Measurements from ENCODE around the gene SH3RF3.

The SH3RF3 gene

GRCh38 chr2:109437325-109438090, 308.5 kb downstream of the SH3RF3 start:
- DNase-seq (ENCODE audit: low read depth) = no peak

GRCh38 chr2:109438146-109438545, 309.1 kb downstream of the SH3RF3 start:
- no peak for DNase-seq (ENCODE audit: low read depth)

DNA sequence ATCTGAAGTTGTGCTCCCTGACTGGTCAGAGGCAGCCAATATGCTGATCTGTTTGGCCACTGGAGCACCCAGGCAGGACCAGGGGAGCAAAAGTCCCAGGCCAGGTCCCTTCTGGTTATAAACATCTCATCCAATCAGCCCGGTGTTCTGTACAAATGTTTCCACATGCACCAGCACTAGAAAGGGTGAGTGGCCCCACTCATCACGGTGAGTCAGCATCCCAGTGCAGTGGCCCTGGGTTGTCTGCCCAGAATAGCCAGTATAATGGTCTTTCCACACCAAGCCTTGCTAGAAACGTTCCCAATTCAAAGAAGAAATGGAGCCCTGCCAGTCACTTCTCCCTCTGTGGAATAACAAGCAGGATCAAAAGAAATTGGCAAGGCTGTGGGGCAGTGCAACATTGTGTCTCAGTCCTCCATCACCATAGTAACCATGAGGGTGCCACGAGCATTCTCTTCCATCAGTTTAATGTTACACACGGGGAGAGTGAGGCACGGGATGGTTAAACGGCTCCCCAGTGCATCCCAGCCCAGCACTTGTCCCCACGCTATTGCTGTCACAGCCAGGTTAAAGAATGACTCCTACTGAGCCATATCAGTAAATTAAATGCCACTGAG, 309.9 kb downstream of the SH3RF3 start:
- DNase-seq (ENCODE audit: low read depth) = no peak

- no peak for DNase-seq (ENCODE audit: low read depth)
Measured at GRCh38 chr2:109439390-109439786, 310.4 kb downstream of the SH3RF3 start.

DNA sequence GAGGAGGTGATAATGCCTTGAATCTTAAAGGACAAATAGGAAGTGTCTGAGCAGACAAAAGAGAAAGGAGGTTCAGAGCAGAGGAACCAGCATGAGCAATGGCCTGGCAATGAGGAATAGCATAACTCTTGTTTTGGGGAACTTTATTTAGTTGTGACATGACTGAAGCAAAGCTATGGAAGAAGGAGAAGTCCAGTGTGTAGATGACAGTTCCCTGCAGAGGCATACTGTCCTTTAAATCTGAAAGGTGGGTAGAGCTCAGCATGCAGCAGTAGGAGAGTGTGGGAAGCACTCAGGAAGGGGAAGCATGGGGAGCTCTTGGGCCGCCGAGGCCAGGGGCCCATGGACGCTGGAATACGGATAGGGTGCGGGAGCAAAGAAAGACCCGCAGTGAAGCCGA, 311.0 kb downstream of the SH3RF3 start:
- no peak for DNase-seq (ENCODE audit: low read depth)

- no peak for DNase-seq (ENCODE audit: low read depth)
Measured at GRCh38 chr2:109440499-109441156, 311.6 kb downstream of the SH3RF3 start.

DNA sequence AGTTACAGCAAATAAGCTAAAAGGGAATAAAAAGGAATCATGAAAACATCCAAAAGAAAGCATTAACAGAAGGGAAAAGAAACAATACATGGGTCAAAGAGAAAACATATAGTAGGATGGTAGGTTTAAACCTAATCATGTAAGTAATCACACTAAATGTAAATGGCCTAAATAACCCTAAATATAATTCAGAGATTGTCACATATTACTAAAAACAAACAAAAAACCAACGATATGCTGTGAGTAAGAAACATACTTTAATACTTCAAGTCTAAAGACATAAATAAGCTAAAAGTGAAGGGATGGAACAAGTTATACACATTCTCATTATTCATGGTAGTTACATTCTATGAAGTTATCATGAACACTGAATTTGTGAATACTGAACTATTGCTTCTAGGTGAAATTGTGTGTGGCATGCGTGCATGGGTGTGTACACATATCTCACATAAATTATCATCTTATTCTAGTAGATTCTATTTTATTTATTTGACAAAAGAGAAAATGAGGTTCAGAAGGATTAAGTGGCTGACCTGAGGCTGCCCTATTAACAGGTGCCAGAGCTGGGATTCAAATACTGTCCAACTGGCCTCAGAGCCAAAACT, 313.8 kb downstream of the SH3RF3 start:
- no peak for DNase-seq (ENCODE audit: low read depth)

DNA sequence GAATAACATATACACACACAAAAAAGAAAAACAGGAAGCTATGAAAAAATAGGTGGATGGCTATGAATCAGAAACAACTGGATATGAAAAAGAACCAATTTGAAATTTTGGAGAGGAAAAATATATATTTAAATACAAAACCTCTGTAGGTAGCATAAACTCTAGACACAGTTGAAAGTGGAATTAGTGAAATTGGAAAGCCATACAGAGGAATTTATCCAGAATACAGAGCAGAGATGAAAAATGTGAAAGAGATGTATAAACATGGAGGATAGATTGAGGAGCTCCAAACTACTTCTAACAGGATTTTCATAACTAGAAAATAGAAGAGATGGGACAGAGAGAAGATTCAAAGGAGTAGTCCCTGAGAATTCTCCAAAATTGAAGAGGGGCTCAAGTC, 315.9 kb downstream of the SH3RF3 start:
- DNase-seq (ENCODE audit: low read depth) = no peak

DNA sequence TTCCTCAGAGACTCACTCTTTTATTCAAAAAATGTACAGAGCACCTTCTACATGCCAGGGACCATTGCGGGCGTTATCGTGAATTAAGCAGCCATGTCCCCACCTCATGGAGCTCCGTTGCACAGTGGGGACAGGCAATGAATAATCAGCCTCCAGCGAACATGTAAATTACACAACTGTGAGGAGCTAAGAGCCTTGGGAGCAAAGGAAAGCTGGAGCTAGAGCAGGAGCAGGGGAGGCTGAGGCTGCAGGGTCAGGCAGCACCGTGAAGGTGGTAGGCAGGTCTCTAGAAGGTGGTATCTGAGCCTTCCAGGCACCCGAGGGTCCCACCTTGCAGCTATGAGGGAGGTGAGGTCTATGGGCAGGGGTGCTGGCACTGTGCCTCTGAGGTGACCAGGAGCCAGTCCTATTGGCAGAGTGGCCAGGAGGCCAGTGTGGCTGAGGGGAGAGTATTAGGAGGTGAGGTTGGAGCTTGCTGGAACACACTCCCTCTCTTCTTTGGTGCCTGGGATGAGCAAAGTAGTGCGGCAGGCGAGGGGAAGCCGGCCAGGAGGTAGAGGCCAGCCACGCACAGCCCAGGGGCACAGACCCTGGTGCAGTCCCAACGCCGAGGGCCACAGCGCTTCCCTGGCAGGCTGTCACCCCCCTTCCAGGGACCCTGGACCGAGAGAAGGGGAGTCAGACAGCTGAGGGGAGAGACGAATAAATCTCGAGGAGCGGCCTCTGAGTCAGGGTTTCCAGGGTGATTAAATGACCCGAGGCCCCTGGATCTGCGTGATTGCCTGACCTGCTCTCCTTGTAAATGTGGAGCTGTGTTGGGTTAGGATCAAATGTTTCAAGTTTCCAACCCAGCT, 317.5 kb downstream of the SH3RF3 start:
- no peak for DNase-seq (ENCODE audit: low read depth)

DNA sequence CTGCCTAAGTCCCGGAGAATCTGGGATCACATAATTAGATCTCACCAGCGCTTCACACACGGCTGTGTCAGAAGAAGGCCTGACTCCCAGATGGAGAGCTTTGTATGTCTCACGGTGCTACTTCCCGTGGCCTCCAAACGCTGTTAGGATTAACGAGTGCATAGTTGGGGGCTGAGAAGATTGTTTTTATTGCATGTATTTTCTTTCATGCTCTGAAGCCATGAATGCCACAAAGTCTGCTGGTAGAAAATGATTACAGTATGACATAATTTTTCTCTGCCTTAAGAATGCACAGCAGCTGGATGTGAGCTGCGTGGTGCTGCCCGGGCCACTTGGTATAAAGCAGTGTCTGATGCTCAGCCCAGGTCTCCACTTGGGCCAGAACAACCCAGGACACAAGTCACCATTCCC, 318.3 kb downstream of the SH3RF3 start:
- no peak for DNase-seq (ENCODE audit: low read depth)

DNA sequence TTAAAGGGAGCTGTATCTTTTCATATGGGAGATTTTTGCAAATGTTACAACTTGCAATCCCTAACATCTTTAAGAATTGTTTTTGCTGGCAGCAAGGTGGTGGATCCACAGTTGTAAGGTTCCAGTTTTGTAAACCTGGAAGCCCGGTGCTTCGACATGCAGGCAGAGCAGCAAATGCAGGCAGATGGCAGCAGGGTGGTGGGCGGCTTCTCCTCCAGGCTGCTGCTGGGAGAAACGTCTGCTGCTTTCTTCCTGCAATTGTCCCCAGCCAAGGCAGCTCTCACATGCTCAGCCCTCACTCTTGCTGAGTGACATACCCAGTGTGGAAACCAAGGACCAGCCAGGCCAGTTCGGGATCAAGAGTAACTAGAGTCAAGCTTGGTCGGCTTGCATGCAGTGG, 318.8 kb downstream of the SH3RF3 start:
- no peak for DNase-seq (ENCODE audit: low read depth)

DNA sequence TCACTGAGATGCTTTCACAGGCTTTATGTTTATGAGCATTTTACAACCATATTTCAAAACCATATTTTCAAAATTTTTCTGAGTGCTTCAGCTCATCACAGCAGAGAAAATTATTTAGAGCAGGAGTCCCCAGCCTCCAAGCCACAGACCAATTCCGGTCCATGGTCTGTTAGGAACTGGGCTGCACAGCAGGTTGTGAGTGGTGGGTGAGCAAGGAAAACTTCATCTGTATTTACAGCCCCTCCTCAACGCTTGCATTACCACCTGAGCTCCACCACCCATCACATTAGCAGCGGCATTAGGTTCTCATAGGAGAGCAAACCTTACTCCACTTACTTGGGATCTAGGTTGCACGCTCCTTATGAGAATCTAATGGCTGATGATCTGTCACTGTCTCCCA, 319.2 kb downstream of the SH3RF3 start:
- no peak for DNase-seq (ENCODE audit: low read depth)

GRCh38 chr2:109448946-109449788, 320.2 kb downstream of the SH3RF3 start:
- no peak for DNase-seq (ENCODE audit: low read depth)

DNA sequence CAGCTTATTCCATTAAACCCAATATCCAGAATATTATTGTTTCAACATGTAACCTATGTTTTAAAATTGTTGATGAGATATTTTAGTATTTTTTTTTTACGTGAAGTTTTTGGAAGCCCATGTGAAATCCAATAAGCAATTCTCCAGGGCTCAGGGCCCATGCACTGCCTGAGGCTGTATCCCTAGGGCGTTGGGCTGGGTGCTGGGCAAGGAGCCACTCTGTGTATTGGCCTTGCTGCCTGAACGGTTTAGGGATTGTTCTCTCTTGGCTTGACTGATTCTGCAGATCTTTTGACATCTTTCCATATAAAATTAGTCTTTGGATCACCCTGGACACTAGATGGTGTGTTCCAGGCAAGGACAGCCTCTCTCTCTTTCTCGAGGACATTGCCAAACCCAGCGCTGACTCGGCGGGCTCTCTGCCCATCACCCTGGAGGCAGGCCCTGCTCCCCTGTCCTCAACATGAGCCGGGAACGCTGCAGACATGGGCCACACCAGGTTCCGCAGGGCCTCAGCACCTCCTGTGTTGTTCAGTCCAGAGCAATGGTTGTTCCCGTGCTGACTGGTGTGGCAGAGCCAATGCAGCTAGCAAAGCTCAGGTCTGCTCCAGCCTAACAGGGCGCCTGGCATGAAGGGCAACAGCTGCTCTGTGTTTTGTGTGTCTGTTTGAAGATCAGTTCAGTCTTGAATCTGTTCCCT, 321.7 kb downstream of the SH3RF3 start:
- no peak for DNase-seq (ENCODE audit: low read depth)

GRCh38 chr2:109451671-109452070, 322.7 kb downstream of the SH3RF3 start:
- no peak for DNase-seq (ENCODE audit: low read depth)

GRCh38 chr2:109452318-109453305, 323.6 kb downstream of the SH3RF3 start:
- DNase-seq (ENCODE audit: low read depth) = no peak

GRCh38 chr2:109453371-109453995, 324.5 kb downstream of the SH3RF3 start:
- no peak for DNase-seq (ENCODE audit: low read depth)

GRCh38 chr2:109454304-109454703, 325.3 kb downstream of the SH3RF3 start:
- DNase-seq (ENCODE audit: low read depth) = no peak

Measured in stimulated activated CD8-positive, alpha-beta memory T cell treated with anti-CD3 and anti-CD28 coated beads, Interleukin-4, amount 100 ng/mL, for 24 hours (primary cell).